ENCODE measurements around the gene ATP8A2. TPM values are rescaled to one million over a fixed set of nuclear protein-coding genes. Genes with fewer than 3 reads are reported as not detected.

The ATP8A2 gene
- total and polyA plus RNA-seq, 9 donors, result 0.23 to 0.95 (median 0.35) TPM

DNA sequence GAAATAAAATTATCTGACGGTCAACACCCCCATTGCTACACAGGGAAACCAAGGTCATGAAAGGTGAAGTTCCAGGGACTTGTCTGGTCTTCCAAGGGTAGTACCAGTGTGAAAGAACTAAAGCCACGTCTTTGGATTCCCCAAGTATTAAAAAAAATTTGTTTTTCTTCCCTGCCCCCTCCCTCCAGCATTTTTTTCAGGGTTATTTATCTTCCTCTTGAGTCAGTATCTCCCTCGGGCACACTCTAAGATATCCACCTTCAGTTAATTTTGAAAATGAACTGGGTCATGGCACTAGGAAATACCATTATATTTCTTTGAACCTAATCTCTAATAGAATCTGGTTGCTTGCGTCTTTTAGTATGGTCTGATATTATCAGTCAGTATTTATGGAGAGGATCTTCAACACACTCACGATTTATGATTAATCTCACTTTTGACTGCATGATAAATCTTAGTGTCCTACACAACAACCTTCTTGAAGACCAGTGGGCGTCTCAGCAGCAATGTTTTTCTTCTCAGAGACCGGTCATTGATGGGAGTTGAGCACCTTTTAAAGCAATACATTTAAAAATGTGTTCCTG, 9.1 kb downstream of the ATP8A2 start:
- TF ChIP-seq CTCF (IDR thresholded peaks at IDR 0.05) (no peak), POLR2A (IDR thresholded peaks at IDR 0.05) (no peak), EP300 (IDR thresholded peaks at IDR 0.05) (no peak)
- Histone ChIP-seq H3K27ac (no peak overlapping the region), H3K4me3 (no peak overlapping the region), H3K36me3 (no peaks in the 10 kb centered on the region), H3K4me1 (ENCODE audit: insufficient read depth) (no peaks in the 10 kb centered on the region), H3K9me3 (no peaks in the 10 kb centered on the region), H3K27me3 (no peaks in the 10 kb centered on the region)
- DNase-seq, result no peak
- 47 to 55% (median 52%) methylated on average over 7 of the region's 7 CpGs for WGBS, 3 donors
- intact Hi-C loops (cut with DNase I), result no loop called here

DNA sequence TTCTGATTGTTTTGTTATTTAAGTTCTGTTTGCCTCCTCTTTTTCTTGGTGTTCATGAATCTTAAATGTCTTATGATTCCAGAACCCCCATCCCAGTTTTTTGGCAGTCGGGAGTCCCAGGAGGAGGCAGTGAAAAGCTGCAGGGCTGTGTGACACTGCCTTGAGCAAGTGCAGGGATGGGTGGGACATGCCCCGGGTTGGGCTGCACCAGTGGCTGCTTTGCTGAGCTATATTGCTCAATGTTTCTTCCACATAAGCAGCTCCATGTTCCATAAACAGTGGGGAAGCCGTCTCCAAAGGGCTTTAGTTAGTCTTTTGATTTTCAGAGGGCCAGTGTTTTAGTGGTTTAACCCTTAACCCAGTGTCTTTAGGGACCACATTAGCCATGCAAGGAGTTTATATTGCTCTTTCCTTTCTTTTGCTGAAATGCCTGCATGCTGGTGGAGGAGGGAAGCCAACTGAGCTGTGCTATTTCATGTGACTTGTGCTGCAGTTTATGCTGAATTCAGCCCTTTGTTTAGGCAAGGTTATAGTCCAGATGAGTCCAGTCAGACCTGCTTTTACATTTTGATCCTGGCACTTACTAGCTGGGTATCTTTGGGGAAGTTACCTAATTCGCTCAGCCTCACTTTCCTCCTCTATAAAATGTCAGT, 13.1 kb downstream of the ATP8A2 start:
- Histone ChIP-seq H3K4me1 (ENCODE audit: insufficient read depth) (no peaks in the 10 kb centered on the region), H3K4me3 (no peak overlapping the region), H3K9me3 (no peaks in the 10 kb centered on the region), H3K36me3 (no peaks in the 10 kb centered on the region), H3K27ac (no peak overlapping the region), H3K27me3 (no peaks in the 10 kb centered on the region)
- TF ChIP-seq CTCF (IDR thresholded peaks at IDR 0.05) (no peak), EP300 (IDR thresholded peaks at IDR 0.05) (no peak), POLR2A (IDR thresholded peaks at IDR 0.05) (no peak)
- intact Hi-C loops (cut with DNase I), result no loop called here
- WGBS, 3 donors, result 52 to 60% (median 57%) methylated on average over 4 of the region's 4 CpGs
- DNase-seq, result no peak

- intact Hi-C loops (cut with DNase I), result no loop called here
- WGBS, 3 donors, result 57 to 62% (median 58%) methylated on average over 4 of the region's 4 CpGs
- no peaks in the 10 kb centered on the region for H3K27me3 ChIP-seq
- H3K4me1 ChIP-seq (ENCODE audit: insufficient read depth), result no peaks in the 10 kb centered on the region
- DNase-seq, result no peak
- no peak for TF ChIP-seq EP300 (IDR thresholded peaks at IDR 0.05)
- no peak for TF ChIP-seq CTCF (IDR thresholded peaks at IDR 0.05)
- TF ChIP-seq POLR2A (IDR thresholded peaks at IDR 0.05), result no peak
- H3K36me3 ChIP-seq, result no peaks in the 10 kb centered on the region
- no peak overlapping the region for H3K4me3 ChIP-seq
- no peak overlapping the region for H3K27ac ChIP-seq
- H3K9me3 ChIP-seq, result no peaks in the 10 kb centered on the region
Measured at GRCh38 chr13:25391932-25392331, 20.2 kb downstream of the ATP8A2 start.

DNA sequence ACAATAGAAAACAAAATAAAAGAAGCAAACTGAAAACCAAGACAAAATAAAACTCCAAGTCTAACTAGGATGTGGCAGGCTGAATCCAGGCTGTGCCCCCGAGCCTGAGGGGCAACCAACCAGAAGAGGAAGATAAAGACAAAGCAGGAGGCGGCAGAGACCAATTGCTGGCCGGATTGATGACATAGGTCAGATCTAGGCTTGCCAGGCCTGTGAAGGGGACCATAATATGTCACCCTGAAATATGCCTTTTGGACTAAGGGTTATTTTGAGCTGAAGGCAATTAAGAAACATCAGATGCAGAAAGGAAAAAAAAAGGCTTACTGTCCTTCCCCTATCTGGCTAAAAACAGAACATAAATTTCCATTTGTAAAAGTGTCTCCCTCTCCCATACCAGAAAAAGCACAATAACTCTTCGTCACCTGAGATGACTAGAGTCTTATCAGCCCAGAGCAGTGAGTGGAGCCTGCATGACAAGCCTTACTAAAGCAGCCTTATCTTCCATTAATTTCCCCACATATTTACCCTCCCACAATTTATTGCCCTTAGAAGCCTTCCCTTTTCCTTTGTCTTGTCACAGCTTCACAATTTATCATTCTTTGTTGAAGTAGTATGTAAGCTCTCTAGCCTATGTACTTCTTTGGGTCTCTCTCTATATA, 22.8 kb downstream of the ATP8A2 start:
- Histone ChIP-seq H3K36me3 (no peaks in the 10 kb centered on the region), H3K27ac (no peak overlapping the region), H3K9me3 (no peaks in the 10 kb centered on the region), H3K4me1 (ENCODE audit: insufficient read depth) (no peaks in the 10 kb centered on the region), H3K4me3 (no peak overlapping the region), H3K27me3 (no peaks in the 10 kb centered on the region)
- intact Hi-C loops (cut with DNase I), result no loop called here
- TF ChIP-seq POLR2A (IDR thresholded peaks at IDR 0.05) (no peak), CTCF (IDR thresholded peaks at IDR 0.05) (no peak), EP300 (IDR thresholded peaks at IDR 0.05) (no peak)
- DNase-seq, result no peak
- WGBS, 3 donors, result 41 to 51% (median 42%) methylated on average over 4 of the region's 4 CpGs
